Right lobe of liver (tissue), 4 donors: ENCODE data around the gene AHI1.

ENCODE experiments used
- POLR2A ChIP-seq: fragments of 450-650 bp; IDR thresholded peaks from one replicate; pipeline ENCODE4 v1.6.1; 2017; ENCODE audit warnings: antibody characterized with exemption, mild to moderate bottlenecking
- TF ChIP-seq, protein P1 (sequence below), 4 donors: fragments of 200-600 bp in 3 of 4; fragments of 450-650 bp in 1 of 4; IDR thresholded peaks; one replicate each; pipeline versions ENCODE4 v1.5.1 to v1.8.0; 2016 to 2022; ENCODE audit warnings: antibody characterized with exemption in 4 of 4, mild to moderate bottlenecking in 2 of 4
- donor health status: DM: no; HTN: no; CAD: no.
- donor health status: DM: no; HTN: no; CAD: no.
- donor health status: DM: no; HTN: yes; CAD: no.

DNA sequence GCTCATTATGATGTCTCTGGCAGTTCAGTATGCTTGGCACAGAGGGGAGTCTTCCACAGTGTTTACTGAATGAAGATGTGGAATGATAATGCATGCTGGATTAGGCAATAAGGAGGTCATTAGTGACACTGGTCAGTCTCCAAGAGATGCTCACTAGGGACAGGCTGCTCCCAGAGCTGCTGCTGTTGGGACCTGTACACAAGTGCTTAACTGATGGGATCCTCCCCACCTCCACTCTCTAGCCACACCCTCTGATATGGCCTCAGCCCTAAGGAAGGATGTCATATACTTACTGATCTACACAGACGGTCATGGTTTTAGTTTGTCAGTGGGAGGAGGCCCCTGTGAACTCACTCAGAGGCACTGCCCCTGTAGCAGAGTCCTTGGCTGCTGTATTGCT lies 243.1 kb downstream of the AHI1 start:
- TF ChIP-seq, protein P1, sequence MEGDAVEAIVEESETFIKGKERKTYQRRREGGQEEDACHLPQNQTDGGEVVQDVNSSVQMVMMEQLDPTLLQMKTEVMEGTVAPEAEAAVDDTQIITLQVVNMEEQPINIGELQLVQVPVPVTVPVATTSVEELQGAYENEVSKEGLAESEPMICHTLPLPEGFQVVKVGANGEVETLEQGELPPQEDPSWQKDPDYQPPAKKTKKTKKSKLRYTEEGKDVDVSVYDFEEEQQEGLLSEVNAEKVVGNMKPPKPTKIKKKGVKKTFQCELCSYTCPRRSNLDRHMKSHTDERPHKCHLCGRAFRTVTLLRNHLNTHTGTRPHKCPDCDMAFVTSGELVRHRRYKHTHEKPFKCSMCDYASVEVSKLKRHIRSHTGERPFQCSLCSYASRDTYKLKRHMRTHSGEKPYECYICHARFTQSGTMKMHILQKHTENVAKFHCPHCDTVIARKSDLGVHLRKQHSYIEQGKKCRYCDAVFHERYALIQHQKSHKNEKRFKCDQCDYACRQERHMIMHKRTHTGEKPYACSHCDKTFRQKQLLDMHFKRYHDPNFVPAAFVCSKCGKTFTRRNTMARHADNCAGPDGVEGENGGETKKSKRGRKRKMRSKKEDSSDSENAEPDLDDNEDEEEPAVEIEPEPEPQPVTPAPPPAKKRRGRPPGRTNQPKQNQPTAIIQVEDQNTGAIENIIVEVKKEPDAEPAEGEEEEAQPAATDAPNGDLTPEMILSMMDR (IDR thresholded peaks at IDR 0.05) = no peak
- TF ChIP-seq POLR2A = no peak
